ENCODE measurements around the gene TSHZ2.

Gene TSHZ2

DNA sequence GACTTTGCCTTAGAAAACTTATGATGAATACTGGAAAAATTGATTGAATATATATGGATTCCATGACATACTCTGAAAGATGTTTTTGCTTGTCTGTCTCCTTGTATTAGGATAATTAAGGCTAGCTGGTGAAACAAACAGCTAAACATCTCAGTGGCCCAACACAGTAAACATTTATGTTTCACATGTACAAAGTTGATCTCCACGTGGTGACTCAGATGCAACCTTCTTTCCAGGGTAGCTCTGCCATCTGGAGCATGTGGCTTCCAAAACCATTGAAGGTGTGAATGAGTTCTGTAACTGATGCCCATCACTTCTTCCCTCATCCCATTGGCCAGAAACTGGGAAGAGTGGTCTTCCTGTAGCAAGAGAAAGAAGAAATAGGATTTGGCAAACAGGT is 196.3 kb downstream of the TSHZ2 start:
- no peak for DNase-seq (ENCODE audit: low read depth)

GRCh38 chr20:53170196-53170595 is 198.0 kb downstream of the TSHZ2 start:
- no peak for DNase-seq (ENCODE audit: low read depth)

DNA sequence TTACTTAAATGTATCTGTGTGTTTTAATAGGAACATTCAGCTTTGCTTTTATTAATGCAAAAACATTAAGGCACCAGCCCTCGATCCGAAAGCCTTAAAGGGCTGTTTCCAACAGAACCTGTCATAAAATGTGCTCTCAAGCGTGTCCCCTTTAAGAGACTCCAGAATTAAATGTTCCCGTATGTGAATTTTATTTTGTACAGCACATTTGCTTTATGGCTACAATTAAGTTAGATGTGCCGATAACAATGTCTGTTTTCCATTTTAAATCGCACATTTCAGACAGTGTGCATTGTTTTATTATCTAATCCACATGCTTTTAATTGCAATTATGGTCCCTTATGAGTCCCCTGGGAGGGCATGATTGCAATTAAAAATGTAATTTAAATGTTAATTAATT is 198.9 kb downstream of the TSHZ2 start:
- DNase-seq (ENCODE audit: low read depth) = no peak

DNA sequence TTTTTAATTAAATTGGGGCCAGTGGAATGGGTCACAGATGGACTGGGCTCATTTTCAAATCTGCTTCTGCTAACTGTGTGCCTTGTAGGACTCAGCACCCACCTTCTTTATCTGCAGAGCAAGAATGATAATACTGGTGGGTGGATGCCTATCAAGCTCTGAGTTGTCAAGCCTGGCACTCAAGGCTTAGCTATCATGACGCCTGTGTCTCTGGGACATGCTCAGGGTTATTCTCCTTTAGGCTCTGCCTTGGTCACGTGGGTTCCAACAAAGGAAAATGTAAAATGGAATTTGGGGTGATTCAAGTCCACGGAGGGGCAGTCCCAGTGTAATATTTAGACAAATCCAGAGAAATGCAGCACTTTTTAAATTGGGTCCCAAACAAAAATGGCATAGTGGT is 202.3 kb downstream of the TSHZ2 start:
- DNase-seq (ENCODE audit: low read depth) = no peak

DNA sequence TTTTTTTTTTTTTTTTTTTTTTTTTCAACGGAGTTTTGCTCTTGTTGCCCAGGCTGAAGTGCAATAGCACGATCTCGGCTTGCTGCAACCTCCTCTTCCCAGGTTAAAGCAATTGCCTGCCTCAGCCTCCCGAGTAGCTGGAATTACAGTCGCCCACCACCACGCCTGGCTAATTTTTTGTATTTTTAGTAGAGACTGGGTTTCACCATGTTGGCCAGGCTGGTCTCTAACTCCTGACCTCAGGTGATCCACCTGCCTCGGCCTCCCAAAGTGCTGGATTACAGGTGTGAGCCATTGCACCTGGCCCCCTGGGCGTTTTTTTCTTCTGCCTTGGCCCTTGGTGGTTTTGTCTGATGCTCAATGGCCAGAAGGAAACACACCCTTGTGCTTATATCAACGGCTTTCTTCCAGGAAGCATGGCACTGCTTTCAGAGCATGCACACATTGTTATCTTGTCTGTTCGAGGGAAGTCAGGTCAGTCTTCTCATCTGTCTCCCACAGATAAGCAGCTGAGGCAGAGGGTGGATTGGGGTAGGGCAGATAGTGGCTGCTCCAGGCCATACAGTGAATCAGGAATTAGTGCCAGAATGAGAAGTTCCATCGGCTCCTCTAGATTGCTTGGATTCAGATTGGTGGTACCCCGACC is 203.1 kb downstream of the TSHZ2 start:
- no peak for DNase-seq (ENCODE audit: low read depth)

- DNase-seq (ENCODE audit: low read depth) = no peak
Observed at GRCh38 chr20:53176134-53176533, 204.0 kb downstream of the TSHZ2 start.

DNA sequence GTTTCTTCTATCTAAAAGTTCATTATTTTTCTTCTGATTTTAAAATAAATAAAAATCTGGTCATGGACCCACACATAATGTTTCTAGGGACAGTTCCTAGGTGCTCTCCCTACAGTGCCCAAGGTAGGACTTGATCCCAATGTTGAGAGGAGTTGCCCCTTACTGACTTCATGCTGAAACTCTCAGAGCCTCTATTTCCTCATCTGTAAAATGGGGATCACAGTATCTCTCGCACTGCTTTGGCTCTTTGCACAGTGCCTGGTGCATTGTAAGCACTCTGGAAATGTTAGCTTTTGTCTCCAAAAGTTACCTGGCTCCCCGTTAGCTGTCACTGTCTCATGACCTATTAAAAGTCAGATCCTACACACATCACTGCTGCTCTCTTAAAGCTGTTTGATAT is 205.5 kb downstream of the TSHZ2 start:
- no peak for DNase-seq (ENCODE audit: low read depth)

- DNase-seq (ENCODE audit: low read depth) = no peak
Observed at GRCh38 chr20:53179749-53180148, 207.6 kb downstream of the TSHZ2 start.

- DNase-seq (ENCODE audit: low read depth) = no peak
Observed at GRCh38 chr20:53180928-53181362, 208.8 kb downstream of the TSHZ2 start.

DNA sequence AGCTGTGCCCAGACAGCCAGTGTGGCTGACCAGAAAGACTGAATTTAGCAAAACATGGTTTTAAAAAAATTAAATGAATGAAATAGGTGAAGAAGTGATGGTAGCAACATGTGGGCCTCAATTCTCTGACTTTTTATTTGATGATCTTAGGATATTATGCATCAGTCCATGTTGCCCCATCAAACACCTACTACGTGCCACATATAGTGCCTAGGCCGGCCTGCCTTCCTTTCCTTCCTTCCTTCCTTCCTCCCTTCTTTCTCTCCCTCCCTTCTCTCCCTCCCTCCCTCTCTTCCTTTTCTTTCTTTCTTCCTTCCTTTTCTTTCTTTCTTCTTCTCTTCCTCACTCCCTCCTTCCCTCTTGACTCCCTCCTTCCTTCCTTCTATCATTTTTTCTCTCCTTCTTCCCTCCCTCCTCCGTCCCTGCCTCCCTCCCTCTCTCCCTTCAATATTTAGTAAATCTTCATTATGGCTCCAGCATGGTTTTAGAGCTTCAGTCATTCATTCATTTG is 209.8 kb downstream of the TSHZ2 start:
- DNase-seq (ENCODE audit: low read depth) = no peak

- DNase-seq (ENCODE audit: low read depth) = no peak
Observed at GRCh38 chr20:53183181-53183580, 211.0 kb downstream of the TSHZ2 start.

GRCh38 chr20:53186635-53187034 is 214.5 kb downstream of the TSHZ2 start:
- DNase-seq (ENCODE audit: low read depth) = no peak

DNA sequence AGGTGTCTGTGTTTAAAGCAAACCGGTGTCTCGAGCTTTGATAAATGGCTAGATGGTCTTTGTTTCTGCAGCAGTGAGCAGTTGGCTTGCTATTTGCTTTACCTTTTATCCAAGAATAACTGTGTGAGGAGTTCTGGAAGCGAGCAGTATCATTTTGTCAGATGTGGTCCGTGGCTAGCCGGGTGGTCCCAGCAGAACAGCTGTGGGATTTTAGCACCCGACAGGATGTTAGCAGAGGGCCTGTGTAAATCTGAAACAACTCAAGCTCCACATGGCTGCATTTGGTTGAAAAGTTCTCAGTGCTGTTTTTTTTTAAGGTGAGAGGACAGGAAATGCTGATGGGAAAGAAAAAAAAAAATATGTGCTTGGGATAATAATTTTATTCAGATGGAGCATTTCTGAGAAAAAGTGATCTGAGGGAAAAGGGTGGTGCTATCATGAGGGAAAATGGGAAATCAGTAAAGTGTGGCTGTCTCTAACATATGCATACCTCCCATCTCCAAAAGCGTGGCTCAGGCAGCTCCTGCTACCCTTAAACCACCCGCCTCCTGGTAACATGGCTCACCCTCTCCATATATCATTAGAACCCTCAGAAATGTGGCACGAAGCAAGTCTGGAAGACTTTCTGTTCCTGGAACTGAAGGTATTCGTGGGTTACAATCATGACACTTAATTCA is 215.4 kb downstream of the TSHZ2 start:
- no peak for DNase-seq (ENCODE audit: low read depth)

GRCh38 chr20:53190225-53190624 is 218.1 kb downstream of the TSHZ2 start:
- no peak for DNase-seq (ENCODE audit: low read depth)

- no peak for DNase-seq (ENCODE audit: low read depth)
Observed at GRCh38 chr20:53191957-53192356, 219.8 kb downstream of the TSHZ2 start.

DNA sequence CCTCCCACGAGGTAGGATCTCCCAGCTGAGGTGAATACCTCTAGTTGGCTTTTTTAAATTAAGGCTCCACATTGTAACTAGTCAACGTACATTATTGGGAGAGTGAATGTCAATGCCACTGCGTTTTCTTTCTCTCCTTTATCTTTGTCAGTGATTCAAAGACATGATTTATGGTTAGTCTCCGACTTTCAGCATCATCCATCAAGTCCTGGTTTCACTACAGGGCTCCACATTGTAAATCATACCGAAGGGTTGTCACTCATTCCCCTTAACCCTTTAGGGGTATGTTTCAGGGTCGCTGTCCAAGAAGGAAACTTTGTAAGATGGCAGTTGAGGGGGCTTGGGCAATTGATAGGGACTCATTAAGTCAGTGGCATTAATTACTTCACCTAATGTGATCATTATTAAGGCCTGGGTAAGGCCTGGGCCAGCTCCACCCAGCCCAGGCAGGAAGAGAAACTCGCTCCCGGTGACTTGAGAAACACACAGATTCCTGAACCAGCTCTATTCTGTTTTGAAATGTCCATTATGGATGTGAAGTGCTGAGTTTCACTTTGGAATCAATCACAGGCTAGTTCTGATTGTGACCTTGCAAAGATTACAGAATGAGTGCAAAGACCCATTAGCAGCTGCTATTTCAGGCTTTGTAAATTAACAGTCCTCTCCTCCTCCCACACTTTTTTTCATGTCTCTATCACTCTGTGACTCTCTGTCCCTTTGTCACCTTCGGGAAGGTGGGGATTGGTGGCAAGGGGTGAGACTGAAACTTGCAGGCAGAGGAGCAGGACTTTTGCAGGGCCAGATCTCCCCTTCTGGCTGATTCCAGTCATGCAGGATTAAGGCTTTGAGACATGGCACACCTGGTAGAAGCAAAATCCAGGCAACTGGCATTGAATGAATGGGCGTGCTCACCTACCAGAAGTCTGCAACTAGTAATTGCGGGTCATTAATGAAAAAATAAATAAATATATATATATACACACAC is 222.4 kb downstream of the TSHZ2 start:
- no peak for DNase-seq (ENCODE audit: low read depth)

DNA sequence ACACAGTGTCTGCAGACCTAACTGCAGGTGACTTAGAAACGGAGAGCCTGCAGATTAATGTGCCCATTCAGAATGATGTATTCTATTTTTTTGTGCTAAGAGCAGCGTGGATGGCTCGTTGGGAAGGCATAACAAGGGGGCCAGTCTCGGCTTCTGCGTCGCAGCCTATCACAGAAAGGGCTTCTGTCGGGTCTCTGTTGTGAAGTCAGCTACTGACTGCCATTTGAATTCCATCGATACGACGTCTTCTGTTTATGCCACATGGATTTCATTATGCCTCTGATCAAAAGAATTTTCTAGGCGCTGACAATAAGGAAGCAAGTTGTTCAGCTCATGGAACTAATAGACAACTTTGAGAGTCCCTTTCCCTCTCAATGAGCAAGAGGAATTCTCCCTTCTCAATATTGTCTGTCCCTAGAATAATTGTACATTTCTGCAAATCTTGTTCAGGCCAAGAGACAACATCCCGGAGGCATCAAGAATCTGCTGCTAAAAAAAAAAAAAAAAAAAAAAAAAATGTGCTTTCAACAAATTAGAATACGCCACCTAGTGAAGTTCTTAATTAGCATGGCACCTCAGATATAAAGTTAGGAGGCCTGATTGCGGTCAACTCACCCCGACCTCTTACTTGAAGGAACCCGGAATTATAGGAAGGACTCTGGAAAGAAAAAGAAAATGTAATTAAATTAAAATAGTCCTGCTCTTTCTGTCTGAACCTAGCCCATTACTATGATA is 223.9 kb downstream of the TSHZ2 start:
- DNase-seq (ENCODE audit: low read depth) = no peak

GRCh38 chr20:53201588-53201987 is 229.4 kb downstream of the TSHZ2 start:
- no peak for DNase-seq (ENCODE audit: low read depth)

DNA sequence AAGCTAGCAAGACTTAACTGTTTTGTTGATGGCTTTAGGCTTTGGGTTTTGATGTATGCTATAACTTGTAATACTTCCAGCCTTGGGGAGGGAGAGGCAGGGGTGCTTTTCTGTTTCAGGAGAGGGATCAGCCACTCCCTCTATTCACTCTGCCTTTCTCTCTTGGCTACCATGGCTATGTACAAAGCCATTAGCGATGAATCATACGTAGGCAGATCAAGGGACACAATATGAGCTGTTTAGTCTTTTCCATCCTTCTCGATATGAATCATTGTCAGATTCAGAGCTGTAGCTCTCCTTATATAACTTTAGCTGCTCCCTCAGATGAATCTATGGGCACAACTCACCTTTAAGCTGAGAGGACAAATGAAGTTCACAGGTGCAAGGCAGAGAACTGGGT is 230.6 kb downstream of the TSHZ2 start:
- DNase-seq (ENCODE audit: low read depth) = no peak

- DNase-seq (ENCODE audit: low read depth) = no peak
Observed at GRCh38 chr20:53205046-53205445, 232.9 kb downstream of the TSHZ2 start.

- DNase-seq (ENCODE audit: low read depth) = no peak
Observed at GRCh38 chr20:53208110-53208832, 236.1 kb downstream of the TSHZ2 start.
